HuH-7.5 (cell line): ENCODE results near the gene IL17D.
"Not testable (repeated sequence)": the region's sequence is repeated elsewhere in the genome, so short reads cannot be mapped to it uniquely, and the experiment has no call there.

ENCODE experiments used
- DNase-seq: peaks from one replicate; pipeline ENCODE4 v3.0.0; 2011; ENCODE audit warnings: low spot score

The IL17D gene

DNA sequence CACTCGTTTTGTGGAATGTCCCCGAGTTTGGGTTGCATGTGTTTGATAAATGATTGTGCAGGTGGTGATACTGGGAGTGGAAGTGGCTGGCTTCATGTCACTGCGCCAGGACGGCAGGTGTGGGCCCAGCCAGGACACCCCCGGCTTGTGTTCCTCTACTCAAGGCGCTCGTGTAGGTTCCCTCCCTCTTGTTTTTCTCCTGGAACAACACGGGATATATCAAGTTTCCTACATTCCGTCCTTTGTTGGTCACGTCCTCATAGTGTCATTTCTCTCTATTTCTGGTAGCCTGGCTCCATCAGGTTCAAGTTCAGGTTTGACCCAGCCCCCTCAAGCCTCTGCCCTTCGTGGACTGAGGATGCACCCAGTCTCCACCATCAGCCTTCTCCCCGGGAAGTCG, 16.3 kb downstream of the IL17D start:
- no peak for DNase-seq

GRCh38 chr13:20720499-20720898, 17.0 kb downstream of the IL17D start:
- no peak for DNase-seq

- no peak for DNase-seq
Measured at GRCh38 chr13:20721058-20721453, 17.6 kb downstream of the IL17D start.

- DNase-seq = no peak
Measured at GRCh38 chr13:20721454-20722357, 18.2 kb downstream of the IL17D start.

DNA sequence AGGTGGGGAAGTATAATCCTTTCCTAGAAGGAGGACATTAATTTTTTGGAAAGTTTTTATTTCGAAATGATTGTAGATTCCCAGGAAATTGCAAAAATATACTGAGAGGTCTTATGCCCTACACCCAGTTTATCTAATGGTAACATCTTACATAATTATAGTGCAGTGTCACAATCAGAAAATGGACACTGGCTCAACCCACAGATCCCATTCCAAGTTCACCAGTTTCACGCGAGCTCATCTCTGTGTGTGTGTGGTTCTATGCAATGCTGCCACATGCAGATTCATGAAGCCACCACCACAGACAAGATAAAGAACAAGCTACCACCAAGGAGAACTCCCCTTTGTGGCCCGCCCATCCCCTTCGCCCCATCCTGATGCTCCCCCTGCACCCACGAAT, 24.4 kb downstream of the IL17D start:
- DNase-seq = no peak

- DNase-seq = no peak
Measured at GRCh38 chr13:20728579-20729311, 25.2 kb downstream of the IL17D start.

DNA sequence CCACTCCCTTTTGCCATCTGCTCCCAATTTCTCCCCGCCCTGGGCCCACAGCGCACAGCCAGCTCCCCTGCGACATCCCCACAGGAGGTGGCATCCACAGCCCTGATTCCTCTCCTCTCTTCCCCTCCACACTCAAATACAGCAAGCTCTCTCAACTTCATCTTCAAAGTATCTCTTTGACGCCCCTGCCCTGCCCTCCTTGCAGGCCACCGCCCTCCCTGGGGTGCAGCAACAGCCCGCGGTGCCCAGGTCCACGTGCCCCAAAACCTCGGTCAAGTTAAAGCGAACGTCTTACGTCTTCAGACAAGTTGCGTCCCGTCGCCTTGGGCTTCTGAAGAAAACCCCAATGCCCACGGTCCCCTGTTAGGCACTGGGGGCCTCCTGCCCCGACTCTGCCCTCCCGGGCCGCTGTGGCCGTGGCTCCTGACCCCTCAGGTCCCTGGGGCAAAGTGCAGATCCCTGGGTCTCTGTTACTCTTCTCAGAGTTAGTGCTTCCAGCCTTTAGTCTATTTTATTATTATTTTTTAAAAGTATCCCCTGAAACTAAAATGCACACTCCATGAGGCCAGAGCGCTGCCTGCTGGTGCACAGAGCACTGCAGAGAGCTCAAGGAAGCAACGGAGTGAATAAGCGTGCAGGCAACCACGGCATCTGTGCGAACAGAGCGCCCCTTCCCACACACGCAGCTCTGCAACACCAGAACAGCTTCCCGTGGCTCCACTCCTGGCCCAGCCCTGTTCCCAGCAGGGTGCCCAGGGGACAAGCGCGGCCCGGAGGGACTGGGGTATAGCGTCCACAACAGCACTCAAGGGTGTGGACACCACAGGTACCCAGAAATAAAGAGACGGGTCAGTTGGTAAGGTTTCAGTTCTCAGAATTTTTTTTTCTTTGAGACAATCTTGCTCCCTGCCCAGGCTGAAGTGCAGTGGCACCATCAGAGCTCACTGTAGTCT, 26.4 kb downstream of the IL17D start:
- no peak for DNase-seq

DNA sequence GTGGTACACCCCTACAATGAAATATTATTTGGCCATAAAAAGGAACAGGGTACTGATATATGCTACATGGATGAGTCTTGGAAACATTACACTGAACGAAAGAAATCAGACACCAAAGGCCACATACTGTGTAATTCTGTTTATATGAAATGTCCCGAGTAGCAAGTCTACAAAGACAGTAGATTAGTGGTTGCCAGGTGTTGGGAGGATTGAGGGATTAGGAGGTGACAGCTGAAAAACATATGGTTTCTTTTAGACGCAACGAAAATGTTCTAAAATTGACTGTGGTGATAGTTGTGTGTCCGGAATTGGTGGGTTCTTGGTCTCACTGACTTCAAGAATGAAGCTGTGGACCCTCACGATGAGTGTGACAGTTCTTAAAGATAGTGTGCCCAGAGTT, 35.1 kb downstream of the IL17D start:
- DNase-seq = no peak

- no peak for DNase-seq
Measured at GRCh38 chr13:20740021-20740420, 36.5 kb downstream of the IL17D start.

DNA sequence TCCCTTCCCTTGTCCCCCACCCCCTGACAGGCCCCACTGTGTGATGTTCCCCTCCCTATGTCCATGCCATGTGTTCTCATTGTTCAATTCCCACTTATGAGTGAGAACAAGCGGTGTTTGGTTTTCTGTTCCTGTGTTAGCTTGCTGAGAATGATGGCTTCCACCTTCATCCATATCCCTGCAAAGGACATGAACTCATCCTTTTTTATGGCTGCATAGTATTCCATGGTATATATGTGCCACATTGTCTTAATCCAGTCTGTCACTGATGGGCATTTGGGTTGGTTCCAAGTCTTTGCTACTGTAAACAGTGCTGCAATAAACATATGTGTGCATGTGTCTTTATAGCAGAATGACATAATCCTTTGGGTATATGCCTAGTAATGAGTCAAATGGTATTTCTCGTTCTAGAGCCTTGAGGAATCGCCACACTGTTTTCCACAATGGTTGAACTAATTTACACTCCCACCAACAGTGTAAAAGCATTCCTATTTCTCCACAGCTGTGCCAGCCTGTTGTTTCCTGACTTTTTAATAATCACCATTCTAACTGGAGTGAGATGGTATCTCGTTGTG, 40.4 kb downstream of the IL17D start:
- DNase-seq = not testable (repeated sequence)

- DNase-seq = no peak
Measured at GRCh38 chr13:20749377-20749776, 45.9 kb downstream of the IL17D start.

GRCh38 chr13:20754009-20754408, 50.5 kb downstream of the IL17D start:
- no peak for DNase-seq

DNA sequence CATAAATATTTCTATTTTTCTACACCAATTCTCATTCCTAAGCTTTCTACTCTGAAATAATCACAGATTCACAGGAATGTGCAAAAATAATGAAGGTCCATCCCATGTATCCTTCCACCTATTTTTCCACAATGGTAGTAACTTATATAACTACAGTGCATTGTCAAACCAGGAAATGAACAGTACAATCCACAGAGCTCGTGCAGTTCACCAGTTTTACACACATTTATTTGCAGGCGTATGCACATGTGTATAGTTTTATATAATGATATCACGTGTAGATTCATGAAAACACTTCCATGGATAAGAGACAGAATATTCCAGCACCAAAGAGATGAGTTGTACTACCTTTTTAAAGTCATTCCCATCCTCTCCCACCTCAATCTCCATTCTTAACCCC, 57.4 kb downstream of the IL17D start:
- DNase-seq = no peak

DNA sequence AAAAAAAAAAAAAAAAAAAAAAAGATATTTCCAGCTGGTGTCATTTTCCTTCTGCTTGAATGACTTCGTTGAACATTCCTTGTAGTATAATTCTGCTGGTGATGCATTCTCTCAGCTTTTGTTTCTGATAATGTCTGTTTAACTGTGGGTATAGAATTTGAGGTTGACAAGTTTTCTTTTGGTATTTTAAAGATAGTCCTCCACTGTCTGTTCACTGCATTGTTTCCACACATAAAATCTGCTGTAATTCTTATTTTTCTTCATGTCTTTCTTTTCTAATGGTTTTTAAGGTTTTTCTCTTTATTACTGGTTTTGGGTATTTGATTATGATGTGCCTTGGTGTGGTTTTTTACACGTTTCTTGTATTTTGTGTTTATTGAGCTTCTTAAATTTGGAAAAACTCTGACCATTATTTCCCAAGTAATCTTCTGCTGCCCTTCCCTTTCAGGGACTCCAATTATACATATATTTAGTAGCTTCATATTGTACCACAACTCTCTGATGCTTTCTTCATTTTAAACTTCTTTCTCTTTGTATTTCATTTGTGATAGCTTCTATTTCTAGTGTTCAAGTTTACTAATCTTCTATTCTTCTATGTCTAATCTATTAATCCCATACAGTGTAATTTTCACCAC, 63.9 kb downstream of the IL17D start:
- DNase-seq = no peak

DNA sequence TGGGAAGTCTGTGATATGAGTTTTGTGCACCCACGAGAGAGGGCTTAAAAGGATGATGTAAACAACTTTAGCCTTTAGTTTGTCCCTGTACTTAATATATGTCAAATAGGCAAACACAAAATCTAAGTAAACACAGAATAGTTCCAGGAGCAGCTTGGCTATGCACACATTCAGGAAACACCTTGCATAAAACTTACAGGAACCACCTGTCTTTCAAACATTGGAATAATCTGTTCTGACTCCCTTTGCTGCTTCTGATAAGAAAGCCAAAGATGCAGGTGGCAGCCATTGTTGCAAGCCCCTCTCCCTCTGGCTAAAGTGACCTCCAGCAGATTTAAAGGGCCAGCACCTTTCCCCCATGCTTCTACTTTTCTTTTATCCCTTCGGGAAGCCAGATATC, 65.6 kb downstream of the IL17D start:
- no peak for DNase-seq

DNA sequence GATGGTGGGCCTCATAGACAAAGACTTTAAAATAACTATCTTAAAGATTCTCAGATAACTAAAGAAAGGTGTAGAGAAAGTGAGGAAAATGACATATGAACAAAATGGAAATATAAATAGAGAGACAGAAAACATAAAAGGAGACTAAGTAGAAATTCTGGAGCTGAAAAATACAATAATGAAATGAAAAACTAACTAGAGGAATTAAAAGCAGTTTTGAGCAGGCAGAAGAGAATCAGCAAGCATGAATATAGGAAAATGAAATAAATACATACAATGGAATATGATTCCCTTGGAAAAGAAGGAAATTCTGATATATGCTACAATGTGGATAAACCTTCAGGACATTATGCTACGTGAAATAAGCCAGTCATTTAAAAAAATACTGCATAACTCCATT, 66.3 kb downstream of the IL17D start:
- no peak for DNase-seq
